Measurements from ENCODE around the gene ZNF76. TPM values are rescaled to one million over a fixed set of nuclear protein-coding genes. Genes with fewer than 3 reads are reported as not detected.

Gene ZNF76
- total RNA-seq, 2 experiments from 2014 or later: 63.0 to 66.0 TPM

- Mint-ChIP-seq H3K27me3 (no peaks in the 10 kb centered on the region), H3K4me3 (peak overlapping the region; percentile 97), H3K4me1 (peaks cover 42% of the 10 kb centered on the region), H3K27ac (peak overlapping the region; percentile 80), H3K36me3 (peaks cover 36% of the 10 kb centered on the region), H3K9me3 (no peaks in the 10 kb centered on the region)
- ATAC-seq (ENCODE audit: low read depth): no peak
- POLR2A ChIA-PET: interaction anchor here (1.0 to 2.9 kb wide), 4 partner anchors 47 to 125 kb away, joined by 3 to 23 read pairs (median 4); partner anchors contain the start of gene RPL10A
- DNase-seq: no peak
These were observed 83.7 kb downstream of the ZNF76 start for GRCh38 chr6:35343092-35343834.

GRCh38 chr6:35343835-35344550 is 84.5 kb downstream of the ZNF76 start:
- Mint-ChIP-seq H3K4me3 (peak overlapping the region; percentile 97), H3K36me3 (peaks cover 41% of the 10 kb centered on the region), H3K9me3 (no peaks in the 10 kb centered on the region), H3K4me1 (peaks cover 48% of the 10 kb centered on the region), H3K27ac (peak overlapping the region; percentile 40), H3K27me3 (no peaks in the 10 kb centered on the region)
- ATAC-seq (ENCODE audit: low read depth) (no peak), DNase-seq (no peak)
- POLR2A ChIA-PET: interaction anchor here (0.8 to 2.9 kb wide), 5 partner anchors 28 to 124 kb away, joined by 3 to 23 read pairs (median 4); partner anchors contain the start of gene RPL10A

Other genes starting within 250 kb of the ZNF76 start
- gene TCP11, start 118.4 kb upstream of the ZNF76 start, total RNA-seq: not detected
- under 1 TPM; 0.20 to 0.22 TPM for gene SCUBE3, start 45.8 kb upstream of the ZNF76 start, total RNA-seq
- 100 to 1,000 TPM; 213 to 216 TPM for gene DEF6, start 38.1 kb downstream of the ZNF76 start, total RNA-seq
- gene PPARD, start 82.8 kb downstream of the ZNF76 start, total RNA-seq: 10 to 100 TPM; 43.0 to 45.9 TPM
- gene FANCE, start 192.6 kb downstream of the ZNF76 start, total RNA-seq: 10 to 100 TPM; 14.9 to 15.9 TPM
- gene RPL10A, start 208.7 kb downstream of the ZNF76 start, total RNA-seq: 1,000 to 10,000 TPM; 1,373 to 1,398 TPM
- under 1 TPM; 0.19 to 0.43 TPM for gene TEAD3, start 237.3 kb downstream of the ZNF76 start, total RNA-seq